K562 (cell line): Measurements from ENCODE around the gene SPINT2. TPM values are rescaled to one million over a fixed set of nuclear protein-coding genes. Genes with fewer than 3 reads are reported as not detected.

Experiments
- ARHGAP35 ChIP-seq: fragments of 450-650 bp; IDR thresholded peaks from 2 replicates; pipeline ENCODE4 v1.6.1; 2018; ENCODE audit not compliant: partially characterized antibody
- CCNT2 ChIP-seq: IDR thresholded peaks from 2 replicates; pipeline ENCODE4 v1.6.1; 2011; ENCODE audit warnings: borderline replicate concordance, low read depth, mild to moderate bottlenecking, moderate library complexity, mixed read lengths, low read length; ENCODE audit not compliant: insufficient read length; ENCODE audit errors: extremely low read depth
- MTA1 ChIP-seq: fragments of 450-650 bp; IDR thresholded peaks from 2 replicates; pipeline ENCODE4 v1.6.1; 2017; ENCODE audit warnings: borderline replicate concordance
- POLR2A ChIP-seq: fragments of 450-650 bp; conservative IDR thresholded peaks from 2 replicates; pipeline ENCODE4 v1.6.1; 2016
- SIRT6 ChIP-seq: IDR thresholded peaks from one replicate; pipeline ENCODE4 v1.6.1; 2012; ENCODE audit warnings: low read depth, mild to moderate bottlenecking, control low read depth, inconsistent platforms, low read length, moderate library complexity
- SLC30A9 ChIP-seq: fragments of 250-450 bp; sonication (Bioruptor Pico); IDR thresholded peaks from 2 replicates; pipeline ENCODE4 v1.8.0; 2022; ENCODE audit warnings: mild to moderate bottlenecking, moderate library complexity
- SMARCE1 ChIP-seq: fragments of 450-650 bp; IDR thresholded peaks from 2 replicates; pipeline ENCODE4 v1.7.1; 2016; ENCODE audit warnings: mild to moderate bottlenecking
- SMC3 ChIP-seq: conservative IDR thresholded peaks from 2 replicates; pipeline ENCODE4 v1.6.1; 2011; ENCODE audit warnings: low read depth, low read length, improper control_type of control experiment; ENCODE audit not compliant: insufficient read depth
- SP1 ChIP-seq: sonication (generic); formaldehyde crosslinking; IDR thresholded peaks from 2 replicates; pipeline ENCODE4 v1.8.1; 2022; ENCODE audit warnings: mild to moderate bottlenecking, missing genetic modification reagents
- XRCC5 ChIP-seq: fragments of 200-400 bp; formaldehyde crosslinking; IDR thresholded peaks from 2 replicates; pipeline ENCODE4 v1.6.1; 2017; ENCODE audit warnings: low read depth, mild to moderate bottlenecking, low read length
- YY1 ChIP-seq, 3 experiments: IDR thresholded peaks; 2 replicates each; pipeline ENCODE4 v1.6.1; 2011; ENCODE audit warnings: low read length in 2 of 3, mild to moderate bottlenecking in 2 of 3, moderate library complexity in 2 of 3, borderline replicate concordance in 1 of 3, control low read depth in 1 of 3, low read depth in 1 of 3; ENCODE audit not compliant: insufficient read depth in 3 of 3, insufficient replicate concordance in 2 of 3, control insufficient read depth in 1 of 3, insufficient read length in 1 of 3; ENCODE audit errors: extremely low read depth in 1 of 3
- ZEB2 ChIP-seq: fragments of 450-650 bp; IDR thresholded peaks from 2 replicates; pipeline ENCODE4 v1.6.1; 2016
- ZNF41 ChIP-seq: fragments of 250-450 bp; sonication (Bioruptor Pico); conservative IDR thresholded peaks from 2 replicates; pipeline ENCODE4 v1.4.0; 2020; ENCODE audit warnings: mild to moderate bottlenecking
- polyA plus RNA-seq, 8 experiments: library from polyadenylated mRNA; depleted of rRNA in 4 of 8; stranded (reverse) in 5 of 8; unstranded in 3 of 8; fragments of >200 nt; fragmentation: Nextera tagmentation in 2 of 8; fragmentation: Illumina TruSeq in 1 of 8; extraction: Ambion mirVana in 2 of 8; extraction: Trizol in 1 of 8; gene quantifications; 2 replicates each; pipeline versions ENCODE4 v1.2.1 to v1.2.3, GENCODE V29; 2011 to 2014; ENCODE audit warnings: inconsistent platforms in 1 of 8, missing spikeins in 1 of 8
- total RNA-seq, 7 experiments: library from RNA; depleted of rRNA in 6 of 7; stranded (reverse); fragments of >200 nt in 6 of 7; fragmentation: Illumina TruSeq in 2 of 7; extraction: Trizol in 2 of 7; gene quantifications; 2 replicates each; pipeline versions ENCODE4 v1.2.1 to v1.2.3, GENCODE V29; 2011 to 2021; ENCODE audit warnings: low replicate concordance in 1 of 7
- TF ChIP-seq, protein P1 (sequence below): fragments of 450-650 bp; IDR thresholded peaks from 2 replicates; pipeline ENCODE4 v1.6.1; 2017; ENCODE audit warnings: antibody characterized with exemption, mild to moderate bottlenecking
- TF ChIP-seq, protein P2 (sequence below): fragments of 450-650 bp; formaldehyde crosslinking; IDR thresholded peaks from 2 replicates; pipeline ENCODE4 v1.4.0; 2022; ENCODE audit warnings: missing genetic modification characterization
- TF ChIP-seq, protein P3 (sequence below): fragments of 450-650 bp; IDR thresholded peaks from 2 replicates; pipeline ENCODE4 v1.6.1; 2016; ENCODE audit warnings: borderline replicate concordance
- TF ChIP-seq, protein P4 (sequence below): fragments of 450-650 bp; IDR thresholded peaks from 2 replicates; pipeline ENCODE4 v1.6.1; 2018; ENCODE audit warnings: mild to moderate bottlenecking, low read depth; ENCODE audit not compliant: partially characterized antibody

SPINT2 gene
- total and polyA plus RNA-seq, 9 of the 15 experiments (the other 6 are each of a cell fraction or from before 2014, with no cell fraction given): 0.65 to 4.5 (median 3.4) TPM

DNA sequence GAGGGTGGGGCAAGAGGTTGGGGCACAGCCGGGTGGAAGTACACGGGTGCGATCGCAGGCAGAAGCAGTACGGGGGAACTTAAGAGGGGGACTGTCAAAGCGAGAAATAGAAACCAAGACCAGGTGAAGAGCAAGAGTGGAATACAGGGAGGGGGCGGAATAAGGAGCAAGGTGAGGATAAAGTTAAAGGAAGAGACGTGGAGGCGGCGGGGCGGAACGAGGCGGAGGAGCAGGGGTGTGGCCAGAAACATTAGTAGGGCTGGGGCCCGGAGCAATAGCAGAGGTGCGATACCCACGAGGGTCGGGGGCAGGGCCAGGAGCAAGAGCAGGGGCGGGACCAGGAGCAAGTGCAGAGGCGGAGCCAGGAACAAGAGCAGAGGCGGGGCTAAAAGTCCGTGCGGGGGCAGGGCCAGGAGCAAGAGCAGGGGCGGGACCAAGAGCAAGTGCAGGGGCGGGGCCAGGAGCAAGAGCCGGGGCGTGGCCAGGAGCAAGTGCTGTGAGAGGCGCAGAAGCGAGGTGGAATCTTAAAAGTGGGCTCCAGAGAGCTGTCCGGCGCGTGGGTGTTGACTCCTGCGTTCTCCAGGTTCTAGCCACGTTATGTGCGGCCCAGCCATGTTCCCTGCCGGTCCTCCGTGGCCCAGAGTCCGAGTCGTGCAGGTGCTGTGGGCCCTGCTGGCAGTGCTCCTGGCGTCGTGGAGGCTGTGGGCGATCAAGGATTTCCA is 72.4 kb downstream of the SPINT2 start (continued):
- TF ChIP-seq, protein P1, sequence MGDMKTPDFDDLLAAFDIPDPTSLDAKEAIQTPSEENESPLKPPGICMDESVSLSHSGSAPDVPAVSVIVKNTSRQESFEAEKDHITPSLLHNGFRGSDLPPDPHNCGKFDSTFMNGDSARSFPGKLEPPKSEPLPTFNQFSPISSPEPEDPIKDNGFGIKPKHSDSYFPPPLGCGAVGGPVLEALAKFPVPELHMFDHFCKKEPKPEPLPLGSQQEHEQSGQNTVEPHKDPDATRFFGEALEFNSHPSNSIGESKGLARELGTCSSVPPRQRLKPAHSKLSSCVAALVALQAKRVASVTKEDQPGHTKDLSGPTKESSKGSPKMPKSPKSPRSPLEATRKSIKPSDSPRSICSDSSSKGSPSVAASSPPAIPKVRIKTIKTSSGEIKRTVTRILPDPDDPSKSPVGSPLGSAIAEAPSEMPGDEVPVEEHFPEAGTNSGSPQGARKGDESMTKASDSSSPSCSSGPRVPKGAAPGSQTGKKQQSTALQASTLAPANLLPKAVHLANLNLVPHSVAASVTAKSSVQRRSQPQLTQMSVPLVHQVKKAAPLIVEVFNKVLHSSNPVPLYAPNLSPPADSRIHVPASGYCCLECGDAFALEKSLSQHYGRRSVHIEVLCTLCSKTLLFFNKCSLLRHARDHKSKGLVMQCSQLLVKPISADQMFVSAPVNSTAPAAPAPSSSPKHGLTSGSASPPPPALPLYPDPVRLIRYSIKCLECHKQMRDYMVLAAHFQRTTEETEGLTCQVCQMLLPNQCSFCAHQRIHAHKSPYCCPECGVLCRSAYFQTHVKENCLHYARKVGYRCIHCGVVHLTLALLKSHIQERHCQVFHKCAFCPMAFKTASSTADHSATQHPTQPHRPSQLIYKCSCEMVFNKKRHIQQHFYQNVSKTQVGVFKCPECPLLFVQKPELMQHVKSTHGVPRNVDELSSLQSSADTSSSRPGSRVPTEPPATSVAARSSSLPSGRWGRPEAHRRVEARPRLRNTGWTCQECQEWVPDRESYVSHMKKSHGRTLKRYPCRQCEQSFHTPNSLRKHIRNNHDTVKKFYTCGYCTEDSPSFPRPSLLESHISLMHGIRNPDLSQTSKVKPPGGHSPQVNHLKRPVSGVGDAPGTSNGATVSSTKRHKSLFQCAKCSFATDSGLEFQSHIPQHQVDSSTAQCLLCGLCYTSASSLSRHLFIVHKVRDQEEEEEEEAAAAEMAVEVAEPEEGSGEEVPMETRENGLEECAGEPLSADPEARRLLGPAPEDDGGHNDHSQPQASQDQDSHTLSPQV: no peak
- peak; percentile 60; the same call in 1 of the 2 replicates for TF ChIP-seq POLR2A
- TF ChIP-seq SMARCE1: peak; percentile 47; the same call in 1 of the 2 replicates
- 0 out of 2 replicates have a peak, but pooled peaks have one; percentile 42 for TF ChIP-seq XRCC5
- TF ChIP-seq, protein P2, sequence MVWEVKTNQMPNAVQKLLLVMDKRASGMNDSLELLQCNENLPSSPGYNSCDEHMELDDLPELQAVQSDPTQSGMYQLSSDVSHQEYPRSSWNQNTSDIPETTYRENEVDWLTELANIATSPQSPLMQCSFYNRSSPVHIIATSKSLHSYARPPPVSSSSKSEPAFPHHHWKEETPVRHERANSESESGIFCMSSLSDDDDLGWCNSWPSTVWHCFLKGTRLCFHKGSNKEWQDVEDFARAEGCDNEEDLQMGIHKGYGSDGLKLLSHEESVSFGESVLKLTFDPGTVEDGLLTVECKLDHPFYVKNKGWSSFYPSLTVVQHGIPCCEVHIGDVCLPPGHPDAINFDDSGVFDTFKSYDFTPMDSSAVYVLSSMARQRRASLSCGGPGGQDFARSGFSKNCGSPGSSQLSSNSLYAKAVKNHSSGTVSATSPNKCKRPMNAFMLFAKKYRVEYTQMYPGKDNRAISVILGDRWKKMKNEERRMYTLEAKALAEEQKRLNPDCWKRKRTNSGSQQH (CRISPR knock-in tag): peak; percentile 89
- TF ChIP-seq ZNF41 (CRISPR knock-in tag): no peak
- no peak for TF ChIP-seq CCNT2
- TF ChIP-seq, protein P3, sequence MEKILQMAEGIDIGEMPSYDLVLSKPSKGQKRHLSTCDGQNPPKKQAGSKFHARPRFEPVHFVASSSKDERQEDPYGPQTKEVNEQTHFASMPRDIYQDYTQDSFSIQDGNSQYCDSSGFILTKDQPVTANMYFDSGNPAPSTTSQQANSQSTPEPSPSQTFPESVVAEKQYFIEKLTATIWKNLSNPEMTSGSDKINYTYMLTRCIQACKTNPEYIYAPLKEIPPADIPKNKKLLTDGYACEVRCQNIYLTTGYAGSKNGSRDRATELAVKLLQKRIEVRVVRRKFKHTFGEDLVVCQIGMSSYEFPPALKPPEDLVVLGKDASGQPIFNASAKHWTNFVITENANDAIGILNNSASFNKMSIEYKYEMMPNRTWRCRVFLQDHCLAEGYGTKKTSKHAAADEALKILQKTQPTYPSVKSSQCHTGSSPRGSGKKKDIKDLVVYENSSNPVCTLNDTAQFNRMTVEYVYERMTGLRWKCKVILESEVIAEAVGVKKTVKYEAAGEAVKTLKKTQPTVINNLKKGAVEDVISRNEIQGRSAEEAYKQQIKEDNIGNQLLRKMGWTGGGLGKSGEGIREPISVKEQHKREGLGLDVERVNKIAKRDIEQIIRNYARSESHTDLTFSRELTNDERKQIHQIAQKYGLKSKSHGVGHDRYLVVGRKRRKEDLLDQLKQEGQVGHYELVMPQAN: peak; percentile 97
- peak; percentile 51; the same call in 1 of the 2 replicates for TF ChIP-seq MTA1
- TF ChIP-seq YY1 (IDR thresholded peaks at IDR 0.05; ENCODE audit: borderline replicate concordance in 1 of 3, control insufficient read depth in 1 of 3, extremely low read depth in 1 of 3, insufficient read depth in 3 of 3, insufficient read length in 1 of 3, insufficient replicate concordance in 2 of 3, low read depth in 1 of 3, low read length in 2 of 3): peak in 1 of 3 experiments; percentile 14
- TF ChIP-seq SLC30A9 (CRISPR knock-in tag): no peak
- TF ChIP-seq ARHGAP35: peak; percentile 69
- TF ChIP-seq SIRT6: no peak
- 0 out of 2 replicates have a peak, but pooled peaks have one; percentile 9 for TF ChIP-seq SMC3
- TF ChIP-seq, protein P4, sequence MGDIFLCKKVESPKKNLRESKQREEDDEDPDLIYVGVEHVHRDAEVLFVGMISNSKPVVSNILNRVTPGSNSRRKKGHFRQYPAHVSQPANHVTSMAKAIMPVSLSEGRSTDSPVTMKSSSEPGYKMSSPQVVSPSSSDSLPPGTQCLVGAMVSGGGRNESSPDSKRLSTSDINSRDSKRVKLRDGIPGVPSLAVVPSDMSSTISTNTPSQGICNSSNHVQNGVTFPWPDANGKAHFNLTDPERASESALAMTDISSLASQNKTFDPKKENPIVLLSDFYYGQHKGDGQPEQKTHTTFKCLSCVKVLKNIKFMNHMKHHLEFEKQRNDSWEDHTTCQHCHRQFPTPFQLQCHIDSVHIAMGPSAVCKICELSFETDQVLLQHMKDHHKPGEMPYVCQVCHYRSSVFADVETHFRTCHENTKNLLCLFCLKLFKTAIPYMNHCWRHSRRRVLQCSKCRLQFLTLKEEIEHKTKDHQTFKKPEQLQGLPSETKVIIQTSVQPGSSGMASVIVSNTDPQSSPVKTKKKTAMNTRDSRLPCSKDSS: peak; percentile 27
- TF ChIP-seq SP1 (CRISPR knock-in tag): peak; percentile 46
- TF ChIP-seq ZEB2: peak; percentile 87
